OCI-LY3 (cell line): ENCODE measurements around the gene NEURL1.

Experiments used
- CTCF ChIP-seq: fragments of 200-600, 300-600 bp; sonication (generic); IDR thresholded peaks from 2 replicates; pipeline ENCODE4 v1.5.1; 2014; ENCODE audit warnings: antibody characterized with exemption, low read length, low read depth
- EZH2phosphoT487 ChIP-seq: fragments of 200-600 bp; shearing (Covaris generic); IDR thresholded peaks from 2 replicates; pipeline ENCODE4 v1.6.1; 2018; ENCODE audit warnings: antibody characterized with exemption, mixed run types, low read depth

- TF ChIP-seq CTCF (no peak), EZH2phosphoT487 (no peak)
These were observed 3.8 kb downstream of the NEURL1 start for GRCh38 chr10:103497161-103497915.
